DMS 273 (cell line): ENCODE results near the gene PSD2.

ENCODE experiments used
- DNase-seq: peaks from one replicate; lab custom pipeline; 2025; ENCODE audit not compliant: unreplicated experiment; lab: John Stamatoyannopoulos, UW

Gene PSD2

GRCh38 chr5:139810341-139811273 lies 15.0 kb downstream of the PSD2 start:
- no peak for DNase-seq

- DNase-seq: no peak
Measured at GRCh38 chr5:139811274-139811607, 15.6 kb downstream of the PSD2 start.

- no peak for DNase-seq
Measured at GRCh38 chr5:139812323-139812722, 16.7 kb downstream of the PSD2 start.

GRCh38 chr5:139812836-139813805 lies 17.5 kb downstream of the PSD2 start:
- DNase-seq: no peak

GRCh38 chr5:139814191-139814601 lies 18.6 kb downstream of the PSD2 start:
- DNase-seq: no peak

GRCh38 chr5:139814704-139815280 lies 19.2 kb downstream of the PSD2 start:
- no peak for DNase-seq

- DNase-seq: no peak
Measured at GRCh38 chr5:139816566-139816965, 21.0 kb downstream of the PSD2 start.

GRCh38 chr5:139817362-139817761 lies 21.8 kb downstream of the PSD2 start:
- DNase-seq: no peak

- no peak for DNase-seq
Measured at GRCh38 chr5:139817970-139818369, 22.4 kb downstream of the PSD2 start.

- DNase-seq: no peak
Measured at GRCh38 chr5:139820130-139820529, 24.5 kb downstream of the PSD2 start.

GRCh38 chr5:139820606-139821005 lies 25.0 kb downstream of the PSD2 start:
- DNase-seq: no peak

GRCh38 chr5:139821806-139822552 lies 26.4 kb downstream of the PSD2 start:
- DNase-seq: no peak

- no peak for DNase-seq
Measured at GRCh38 chr5:139822553-139823425, 27.2 kb downstream of the PSD2 start.

GRCh38 chr5:139823757-139824355 lies 28.2 kb downstream of the PSD2 start:
- DNase-seq: no peak

GRCh38 chr5:139825690-139826089 lies 30.1 kb downstream of the PSD2 start:
- no peak for DNase-seq

GRCh38 chr5:139828207-139828895 lies 32.7 kb downstream of the PSD2 start:
- DNase-seq: no peak

GRCh38 chr5:139829471-139829870 lies 33.9 kb downstream of the PSD2 start:
- no peak for DNase-seq

GRCh38 chr5:139831624-139832023 lies 36.0 kb downstream of the PSD2 start:
- DNase-seq: no peak

GRCh38 chr5:139833525-139833924 lies 37.9 kb downstream of the PSD2 start:
- no peak for DNase-seq
